Measurements from ENCODE around the gene CPD.
"Not testable (repeated sequence)": the region's sequence is repeated elsewhere in the genome, so short reads cannot be mapped to it uniquely, and the experiment has no call there.

CPD gene

DNA sequence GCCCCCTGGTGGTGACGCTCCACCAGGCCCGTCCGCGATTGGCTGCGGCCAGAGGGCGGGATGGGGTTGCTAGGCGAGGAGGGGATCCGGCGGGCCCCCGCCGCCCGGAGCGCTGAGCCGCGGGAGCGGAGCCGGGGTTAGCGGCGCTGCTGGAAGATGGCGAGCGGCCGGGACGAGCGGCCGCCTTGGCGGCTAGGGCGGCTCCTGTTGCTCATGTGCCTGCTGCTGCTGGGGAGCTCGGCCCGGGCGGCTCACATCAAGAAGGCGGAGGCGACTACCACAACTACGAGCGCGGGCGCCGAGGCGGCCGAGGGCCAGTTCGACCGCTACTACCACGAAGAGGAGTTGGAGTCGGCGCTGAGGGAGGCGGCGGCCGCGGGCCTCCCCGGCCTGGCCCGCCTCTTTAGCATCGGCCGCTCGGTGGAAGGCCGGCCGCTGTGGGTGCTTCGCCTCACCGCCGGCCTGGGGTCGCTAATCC lies at the start of gene CPD:
CPD (plus strand) TSS at position 103 of the 478 bp plus-strand sequence; CDS start at position 157, 54 bp downstream.
- peaks cover 16% of the 10 kb centered on the region for H3K36me3 Mint-ChIP-seq (ENCODE audit: low read depth)
- H3K27ac Mint-ChIP-seq = peak within 1 kb of the TSS; percentile 83
- no peaks in the 10 kb centered on the region for H3K9me3 Mint-ChIP-seq
- peak within 1 kb of the TSS; percentile 89 for H3K4me3 Mint-ChIP-seq
- peaks cover 7% of the 10 kb centered on the region for H3K27me3 Mint-ChIP-seq
- H3K4me1 Mint-ChIP-seq (ENCODE audit: low read depth) = peaks cover 66% of the 10 kb centered on the region

DNA sequence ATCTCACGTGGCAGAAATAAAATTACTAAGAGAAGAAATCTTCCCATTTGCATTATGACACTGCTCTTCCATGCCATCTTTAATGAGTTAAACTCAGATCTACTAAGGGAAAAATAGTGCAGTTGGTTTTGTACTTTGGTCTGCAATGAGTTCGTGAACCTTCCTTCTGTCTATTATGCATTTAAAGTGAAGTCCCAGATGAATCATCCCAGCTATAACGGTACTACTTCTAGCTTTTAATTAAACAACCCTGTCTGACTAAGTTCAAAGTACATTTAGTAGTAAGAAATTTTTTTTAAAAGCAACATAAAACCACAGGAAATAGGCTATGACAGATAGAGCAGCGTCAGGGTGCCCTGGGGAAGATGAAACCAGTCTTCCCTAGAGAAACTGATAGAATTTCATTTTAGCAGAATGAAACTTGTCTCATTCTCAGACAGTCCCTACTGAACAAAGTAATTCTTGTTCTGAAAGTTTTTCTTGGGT lies 46.6 kb upstream of the CPD start:
- Mint-ChIP-seq H3K36me3 (ENCODE audit: low read depth) (no peaks in the 10 kb centered on the region), H3K4me3 (peak overlapping the region; percentile 35), H3K4me1 (ENCODE audit: low read depth) (peaks cover 45% of the 10 kb centered on the region)

DNA sequence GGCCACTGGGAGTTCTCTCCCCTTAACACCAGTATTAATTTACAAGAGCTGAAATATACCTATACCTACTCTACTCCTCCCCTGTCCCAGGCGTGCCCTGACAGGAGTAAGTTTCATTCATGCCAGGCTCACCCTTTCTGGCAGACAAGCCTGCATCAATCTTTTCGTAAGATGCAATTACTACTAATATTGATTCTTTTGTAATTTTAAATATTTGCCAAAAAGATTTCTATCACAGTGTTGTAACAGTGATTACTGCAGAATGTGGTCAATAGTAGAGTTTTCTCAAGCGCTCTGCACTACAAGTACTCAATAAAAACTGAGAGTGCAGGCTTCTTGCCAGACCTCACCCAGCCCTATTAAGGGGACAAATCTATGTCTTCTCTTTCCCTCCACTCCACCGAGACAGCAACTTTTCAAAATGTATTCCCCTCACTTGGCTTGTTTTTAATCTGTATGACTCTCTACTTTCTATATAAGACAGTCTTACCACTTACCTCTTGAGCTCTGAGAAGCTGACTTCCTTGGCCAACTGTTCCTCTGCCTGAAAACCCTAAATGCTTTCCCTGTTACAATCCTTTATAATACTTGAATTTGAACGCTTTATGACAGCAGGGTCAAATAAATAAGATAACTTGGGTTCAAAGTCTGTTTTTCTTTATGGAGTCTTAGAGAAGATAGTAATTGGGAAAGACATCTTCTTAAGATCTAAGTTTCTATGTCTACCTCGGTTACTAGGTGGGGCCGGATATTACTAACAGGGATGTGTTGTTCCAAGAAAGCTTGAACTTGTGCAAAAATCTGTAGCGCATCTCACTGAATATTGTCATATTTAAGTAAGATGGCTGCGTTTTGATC lies 45.0 kb upstream of the CPD start, which contains the start of gene TMIGD1:
TMIGD1 (minus strand) TSS at position 555 of the 858 bp plus-strand sequence. CDS start 1,924 bp downstream, outside the sequence.
- H3K27me3 Mint-ChIP-seq = no peaks in the 10 kb centered on the region
- peaks cover 45% of the 10 kb centered on the region for H3K4me1 Mint-ChIP-seq (ENCODE audit: low read depth)
- no peak within 1 kb of the TSS for H3K4me3 Mint-ChIP-seq
- no peaks in the 10 kb centered on the region for H3K36me3 Mint-ChIP-seq (ENCODE audit: low read depth)
- peaks cover 3% of the 10 kb centered on the region for H3K9me3 Mint-ChIP-seq
- peak within 1 kb of the TSS; percentile 79 for H3K27ac Mint-ChIP-seq

More for the DNA sequence above, 46.6 kb upstream of the CPD start:
- H3K27ac Mint-ChIP-seq = peak overlapping the region; percentile 79
- no peaks in the 10 kb centered on the region for H3K27me3 Mint-ChIP-seq
- peaks cover 3% of the 10 kb centered on the region for H3K9me3 Mint-ChIP-seq

DNA sequence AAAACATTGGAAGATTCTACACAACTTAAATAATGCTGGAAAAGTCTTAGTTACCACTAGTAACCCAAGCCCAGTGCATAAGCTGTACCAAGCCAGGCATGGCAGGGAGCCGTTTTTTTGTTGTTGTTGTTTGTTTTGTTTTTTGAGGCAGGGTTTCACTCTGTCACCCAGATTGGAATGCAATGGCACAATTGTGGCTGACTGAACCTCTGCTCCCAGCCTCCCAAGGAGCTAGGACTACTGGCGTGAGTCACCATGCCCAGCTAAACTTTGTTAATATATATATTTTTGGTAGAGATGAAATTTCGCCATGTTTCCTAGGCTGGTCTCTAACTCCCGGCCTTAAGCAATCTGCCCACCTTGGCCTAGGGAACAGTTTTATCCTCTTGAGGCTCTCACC lies 44.3 kb upstream of the CPD start:
- no peaks in the 10 kb centered on the region for H3K36me3 Mint-ChIP-seq (ENCODE audit: low read depth)
- H3K27ac Mint-ChIP-seq = no peak overlapping the region
- peaks cover 45% of the 10 kb centered on the region for H3K4me1 Mint-ChIP-seq (ENCODE audit: low read depth)
- no peak overlapping the region for H3K4me3 Mint-ChIP-seq
- peaks cover 3% of the 10 kb centered on the region for H3K9me3 Mint-ChIP-seq
- H3K27me3 Mint-ChIP-seq = no peaks in the 10 kb centered on the region

DNA sequence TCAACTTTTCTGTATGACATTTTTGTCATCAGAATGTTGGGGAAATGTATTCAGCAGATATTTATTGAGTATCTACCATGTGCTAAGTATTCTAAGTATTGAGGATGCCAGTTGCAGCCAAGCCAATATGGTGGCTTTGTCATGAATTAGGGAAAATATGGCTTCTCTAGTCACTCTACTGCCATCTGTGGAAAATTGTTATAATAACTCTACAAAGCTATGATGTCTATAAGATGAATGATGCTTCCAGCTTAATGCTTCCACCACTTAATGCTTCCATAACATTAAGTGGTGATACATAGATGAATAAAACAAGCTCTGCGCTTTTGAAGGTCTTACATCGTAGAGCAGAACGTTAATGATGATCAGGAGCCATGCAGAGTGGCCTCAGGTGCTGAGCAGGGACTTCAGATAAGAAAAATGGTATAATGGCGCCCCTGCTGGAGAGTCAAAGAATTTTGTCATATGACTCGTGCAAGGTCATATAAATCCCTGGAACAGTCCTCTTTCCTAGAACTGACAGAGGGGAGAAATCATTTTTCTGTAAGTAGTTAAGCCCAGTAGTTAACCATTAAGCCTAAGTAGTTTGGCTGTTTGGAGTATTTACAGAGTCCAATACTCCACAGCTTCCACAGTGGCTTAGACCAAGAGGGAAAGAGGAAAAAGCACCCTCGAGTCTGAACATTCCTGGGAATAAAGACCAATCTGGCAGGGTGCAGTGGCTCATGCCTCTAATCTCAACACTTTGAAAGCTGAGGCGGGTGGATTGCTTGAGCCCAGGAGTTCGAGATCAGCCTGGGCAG lies 42.2 kb upstream of the CPD start:
- Mint-ChIP-seq H3K4me1 (ENCODE audit: low read depth) (peaks cover 39% of the 10 kb centered on the region), H3K36me3 (ENCODE audit: low read depth) (no peaks in the 10 kb centered on the region), H3K9me3 (peaks cover 3% of the 10 kb centered on the region), H3K27ac (no peak overlapping the region), H3K27me3 (no peaks in the 10 kb centered on the region), H3K4me3 (no peak overlapping the region)

DNA sequence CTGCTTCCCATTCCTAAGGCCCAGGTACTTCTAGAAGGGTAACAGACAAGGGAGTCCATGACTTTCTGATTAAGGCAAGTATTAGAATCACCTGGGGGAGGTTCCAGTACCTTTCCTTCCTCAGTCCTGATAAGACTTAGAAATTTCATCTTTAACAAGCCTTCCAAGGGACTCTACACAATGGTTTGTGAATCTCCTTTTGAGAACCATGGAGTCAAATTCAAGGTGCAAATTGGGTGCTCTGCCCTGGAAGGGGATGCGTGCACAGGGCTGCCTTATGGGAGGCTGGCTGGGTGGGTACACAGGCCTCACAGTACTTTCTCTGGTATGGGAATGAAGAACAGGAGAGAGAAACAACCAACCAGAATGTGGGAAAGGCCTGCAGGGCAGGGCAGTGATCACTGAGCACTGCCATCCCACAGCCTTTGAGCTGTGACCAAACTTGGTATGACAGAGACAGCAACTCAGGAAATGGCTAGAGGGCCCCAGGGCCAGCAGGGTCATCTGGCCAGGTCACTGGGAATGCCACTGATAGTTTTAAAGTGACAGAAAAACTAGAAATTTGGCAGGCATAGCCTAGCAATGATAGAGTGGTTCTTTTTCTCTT lies 41.2 kb upstream of the CPD start:
- H3K27ac Mint-ChIP-seq = no peak overlapping the region
- peaks cover 30% of the 10 kb centered on the region for H3K4me1 Mint-ChIP-seq (ENCODE audit: low read depth)
- no peak overlapping the region for H3K4me3 Mint-ChIP-seq
- H3K9me3 Mint-ChIP-seq = peaks cover 3% of the 10 kb centered on the region
- H3K36me3 Mint-ChIP-seq (ENCODE audit: low read depth) = no peaks in the 10 kb centered on the region
- H3K27me3 Mint-ChIP-seq = no peaks in the 10 kb centered on the region

DNA sequence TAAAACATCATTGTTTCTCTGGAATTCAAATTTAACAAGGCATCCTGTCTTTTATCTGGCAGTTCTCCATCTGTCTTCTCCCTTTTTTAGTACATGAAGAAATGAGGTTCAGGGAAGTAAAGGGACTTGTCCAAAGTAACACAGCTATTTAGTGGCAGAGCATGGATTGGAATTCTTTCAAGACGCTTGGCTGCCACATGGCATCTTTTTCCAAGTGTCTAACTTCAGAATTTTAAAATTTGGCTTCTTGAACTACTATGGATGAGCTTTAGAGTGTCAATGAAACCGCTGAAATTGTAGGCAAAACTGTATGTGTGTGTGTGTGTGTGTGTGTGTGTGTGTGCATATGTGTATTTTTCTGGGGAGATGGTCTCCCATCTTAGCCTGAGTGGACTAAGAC lies 39.6 kb upstream of the CPD start:
- no peak overlapping the region for H3K27ac Mint-ChIP-seq
- H3K9me3 Mint-ChIP-seq = peaks cover 3% of the 10 kb centered on the region
- no peaks in the 10 kb centered on the region for H3K27me3 Mint-ChIP-seq

DNA sequence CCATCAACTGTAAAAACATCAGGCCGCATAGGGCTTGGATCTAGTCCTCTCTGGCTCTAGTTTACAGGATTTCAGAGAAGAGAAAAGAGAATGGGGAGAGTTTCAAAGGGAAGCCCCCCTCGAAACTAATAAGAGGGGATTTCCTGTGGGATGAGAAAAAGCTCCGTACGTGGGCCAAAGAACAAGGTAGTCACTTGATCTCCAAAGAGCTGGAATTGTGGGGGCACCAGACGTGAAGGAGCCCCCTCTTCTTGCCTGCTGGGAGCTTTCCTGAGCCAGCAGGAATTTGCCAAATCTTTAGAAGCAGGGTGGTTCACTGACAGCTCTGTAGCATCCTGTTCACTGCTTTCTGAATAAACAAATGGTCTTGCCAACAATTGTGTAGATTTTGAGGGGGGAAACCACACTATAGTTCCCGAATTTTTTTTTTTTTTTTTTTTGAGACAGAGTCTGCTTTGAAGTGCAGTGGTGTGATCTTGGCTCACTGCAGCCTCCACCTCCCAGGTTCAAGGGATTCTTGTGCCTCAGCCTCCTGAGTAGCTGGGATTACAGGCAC lies 37.8 kb upstream of the CPD start:
- Mint-ChIP-seq H3K36me3 (ENCODE audit: low read depth) (no peaks in the 10 kb centered on the region), H3K9me3 (peaks cover 3% of the 10 kb centered on the region), H3K27me3 (no peaks in the 10 kb centered on the region), H3K4me3 (no peak overlapping the region), H3K27ac (no peak overlapping the region), H3K4me1 (ENCODE audit: low read depth) (peaks cover 24% of the 10 kb centered on the region)

More for the DNA sequence above, 39.6 kb upstream of the CPD start:
- H3K36me3 Mint-ChIP-seq (ENCODE audit: low read depth) = no peaks in the 10 kb centered on the region
- H3K4me1 Mint-ChIP-seq (ENCODE audit: low read depth) = peaks cover 16% of the 10 kb centered on the region
- no peak overlapping the region for H3K4me3 Mint-ChIP-seq

DNA sequence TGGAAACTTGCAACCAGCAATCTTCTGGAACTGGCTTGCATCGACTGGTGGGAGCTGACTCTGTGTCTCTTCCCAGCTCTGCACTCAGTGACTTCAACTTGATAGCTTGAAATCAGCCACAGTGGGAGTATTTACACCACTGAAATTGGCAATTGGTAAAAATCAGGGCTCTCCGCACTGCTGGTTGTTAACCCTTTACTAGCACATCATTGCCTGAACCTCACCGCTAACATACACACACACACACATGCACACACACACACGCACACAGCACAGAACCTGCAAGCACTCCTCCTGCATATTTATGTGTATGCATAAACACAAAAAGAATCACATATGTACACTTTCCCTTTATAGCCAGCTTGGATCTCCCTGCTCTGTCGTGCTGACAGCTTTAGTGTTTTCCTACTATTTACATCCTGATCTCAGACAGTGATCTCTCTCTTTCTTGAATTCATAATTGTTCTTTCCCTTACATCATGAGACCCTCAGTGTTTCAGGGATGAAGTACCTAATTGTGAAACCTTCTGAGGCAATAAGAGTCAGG lies 37.0 kb upstream of the CPD start:
- no peak overlapping the region for H3K4me3 Mint-ChIP-seq
- H3K27me3 Mint-ChIP-seq = no peaks in the 10 kb centered on the region
- H3K9me3 Mint-ChIP-seq = no peaks in the 10 kb centered on the region
- H3K27ac Mint-ChIP-seq = no peak overlapping the region
- H3K36me3 Mint-ChIP-seq (ENCODE audit: low read depth) = no peaks in the 10 kb centered on the region
- H3K4me1 Mint-ChIP-seq (ENCODE audit: low read depth) = peaks cover 25% of the 10 kb centered on the region

DNA sequence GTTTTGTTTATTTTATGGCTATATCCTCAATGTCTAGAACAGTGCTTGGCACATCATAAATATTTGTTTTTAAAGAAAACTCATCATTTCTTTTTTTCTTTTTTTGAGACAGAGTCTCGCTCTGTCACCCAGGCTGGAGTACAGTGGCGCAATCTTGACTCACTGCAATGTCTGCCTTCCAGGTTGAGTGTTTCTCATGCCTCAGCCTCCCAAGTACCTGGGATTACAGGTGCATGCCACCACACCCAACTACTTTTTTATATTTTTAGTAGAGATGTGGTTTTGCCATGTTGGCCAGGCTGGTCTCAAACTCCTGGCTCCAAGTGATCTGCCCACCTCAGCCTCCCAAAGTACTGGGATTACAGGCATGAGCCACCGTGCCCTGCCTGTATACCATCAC lies 35.5 kb upstream of the CPD start:
- H3K27ac Mint-ChIP-seq; H3K9me3 Mint-ChIP-seq; H3K27me3 Mint-ChIP-seq; H3K36me3 Mint-ChIP-seq (ENCODE audit: low read depth); H3K4me3 Mint-ChIP-seq: not testable (repeated sequence)
- peaks cover 25% of the 10 kb centered on the region for H3K4me1 Mint-ChIP-seq (ENCODE audit: low read depth)

DNA sequence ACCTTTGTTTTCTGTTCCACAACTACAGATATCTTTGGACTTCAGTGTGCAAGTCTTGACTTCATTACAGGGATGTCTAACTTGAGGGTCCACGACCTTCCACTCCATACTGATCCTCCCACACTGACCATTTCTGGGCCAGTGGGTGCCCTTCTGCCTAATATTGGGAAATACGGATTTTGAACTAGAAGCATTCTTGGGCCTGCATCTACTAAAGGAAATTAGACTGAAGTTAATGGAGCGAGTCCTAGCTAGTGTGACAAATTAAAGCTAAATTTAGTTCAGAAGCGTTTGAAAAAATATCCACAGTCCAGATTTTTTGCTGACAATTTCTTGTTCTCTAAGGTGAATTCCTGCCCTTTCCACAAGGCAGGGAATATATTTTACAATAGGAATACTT lies 34.9 kb upstream of the CPD start:
- H3K4me3 Mint-ChIP-seq = no peak overlapping the region
- H3K27me3 Mint-ChIP-seq = no peaks in the 10 kb centered on the region
- H3K4me1 Mint-ChIP-seq (ENCODE audit: low read depth) = peaks cover 25% of the 10 kb centered on the region
- H3K27ac Mint-ChIP-seq = no peak overlapping the region
- H3K36me3 Mint-ChIP-seq (ENCODE audit: low read depth) = no peaks in the 10 kb centered on the region
- no peaks in the 10 kb centered on the region for H3K9me3 Mint-ChIP-seq

DNA sequence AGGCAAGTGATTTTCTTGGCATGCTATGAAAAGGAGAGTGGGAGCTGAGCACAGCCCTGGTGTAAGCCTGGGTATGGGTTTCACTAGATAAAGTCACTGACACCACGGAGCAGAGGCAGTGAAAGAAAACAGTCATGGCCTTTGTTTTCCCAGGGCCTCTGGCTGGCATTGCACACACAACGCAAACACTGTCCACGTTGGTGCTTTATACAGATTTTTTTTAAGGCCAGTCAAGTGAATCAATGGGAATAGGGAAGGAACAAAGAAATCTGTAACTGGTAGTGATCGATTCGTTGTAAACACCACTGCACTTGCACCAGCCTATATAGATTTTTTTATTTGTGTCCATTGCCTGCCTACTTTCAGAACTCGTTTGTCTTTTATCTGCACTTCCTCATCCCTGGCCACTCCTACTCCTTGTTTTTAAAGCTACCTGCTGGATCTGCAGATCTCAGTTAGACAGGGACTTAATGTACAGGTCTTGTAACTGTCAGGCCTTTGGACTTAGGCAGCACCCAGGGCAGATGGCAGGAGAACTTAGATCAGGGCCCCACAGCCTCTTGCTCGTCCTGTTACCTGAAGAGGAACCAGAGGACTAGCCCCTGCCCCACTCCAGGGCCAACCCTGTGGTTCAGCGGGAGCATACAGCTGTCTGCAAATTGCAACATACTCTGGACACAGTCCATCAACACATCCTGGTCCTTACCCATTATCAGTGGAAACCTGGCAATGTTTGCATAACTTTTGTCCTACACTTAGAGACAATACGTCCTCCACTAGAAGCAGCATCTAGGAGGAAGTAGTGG lies 34.2 kb upstream of the CPD start:
- Mint-ChIP-seq H3K4me3 (no peak overlapping the region), H3K27ac (no peak overlapping the region), H3K27me3 (no peaks in the 10 kb centered on the region), H3K36me3 (ENCODE audit: low read depth) (no peaks in the 10 kb centered on the region), H3K4me1 (ENCODE audit: low read depth) (peaks cover 25% of the 10 kb centered on the region), H3K9me3 (no peaks in the 10 kb centered on the region)

DNA sequence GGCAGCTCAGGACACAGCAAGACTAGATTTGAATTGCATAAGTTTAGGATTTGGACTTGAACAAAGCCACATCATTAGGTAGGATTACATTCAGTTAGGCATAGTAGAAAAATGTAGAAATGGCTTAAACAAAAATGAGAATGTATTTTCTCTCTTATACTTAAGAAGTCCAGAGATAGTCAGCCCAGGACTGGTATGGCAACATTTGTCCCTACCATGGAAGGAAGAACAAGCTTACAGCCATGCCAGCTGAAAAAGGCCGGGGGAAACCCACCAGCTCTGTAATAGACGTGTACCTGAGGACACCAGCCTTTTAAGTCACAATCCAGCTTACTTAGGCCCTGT lies 33.7 kb upstream of the CPD start:
- no peak overlapping the region for H3K4me3 Mint-ChIP-seq
- H3K36me3 Mint-ChIP-seq (ENCODE audit: low read depth) = no peaks in the 10 kb centered on the region
- no peaks in the 10 kb centered on the region for H3K9me3 Mint-ChIP-seq
- no peaks in the 10 kb centered on the region for H3K27me3 Mint-ChIP-seq
- no peak overlapping the region for H3K27ac Mint-ChIP-seq
- peaks cover 21% of the 10 kb centered on the region for H3K4me1 Mint-ChIP-seq (ENCODE audit: low read depth)
